ENCODE data around the gene GTPBP3.

GTPBP3 gene

GRCh38 chr19:17327654-17328516 is 9.5 kb upstream of the GTPBP3 start:
- Histone ChIP-seq H3K9ac (ENCODE audit: low read depth in 1 of 2, low read length in 2 of 2) (peak overlapping the region; percentile 32 to 56), H3K27ac (ENCODE audit: low read depth, low read length) (no peak overlapping the region), H3K4me1 (ENCODE audit: control insufficient read depth in 1 of 2, insufficient read depth in 2 of 2, low read length in 2 of 2) (peaks cover 0 to 14% of the 10 kb centered on the region in 2 donors), H3K27me3 (ENCODE audit: control insufficient read depth in 1 of 2, insufficient read depth in 2 of 2, low read length in 2 of 2) (peaks cover 19 to 25% of the 10 kb centered on the region in 2 donors), H3K9me3 (ENCODE audit: control insufficient read depth in 1 of 2, low read length in 2 of 2) (no peaks in the 10 kb centered on the region), H3K4me3 (ENCODE audit: low read depth in 1 of 2, low read length in 2 of 2) (peak overlapping the region; percentile 50 to 51), H3K36me3 (ENCODE audit: control insufficient read depth in 1 of 2, insufficient read depth in 2 of 2, low read length in 2 of 2) (no peaks in the 10 kb centered on the region)

DNA sequence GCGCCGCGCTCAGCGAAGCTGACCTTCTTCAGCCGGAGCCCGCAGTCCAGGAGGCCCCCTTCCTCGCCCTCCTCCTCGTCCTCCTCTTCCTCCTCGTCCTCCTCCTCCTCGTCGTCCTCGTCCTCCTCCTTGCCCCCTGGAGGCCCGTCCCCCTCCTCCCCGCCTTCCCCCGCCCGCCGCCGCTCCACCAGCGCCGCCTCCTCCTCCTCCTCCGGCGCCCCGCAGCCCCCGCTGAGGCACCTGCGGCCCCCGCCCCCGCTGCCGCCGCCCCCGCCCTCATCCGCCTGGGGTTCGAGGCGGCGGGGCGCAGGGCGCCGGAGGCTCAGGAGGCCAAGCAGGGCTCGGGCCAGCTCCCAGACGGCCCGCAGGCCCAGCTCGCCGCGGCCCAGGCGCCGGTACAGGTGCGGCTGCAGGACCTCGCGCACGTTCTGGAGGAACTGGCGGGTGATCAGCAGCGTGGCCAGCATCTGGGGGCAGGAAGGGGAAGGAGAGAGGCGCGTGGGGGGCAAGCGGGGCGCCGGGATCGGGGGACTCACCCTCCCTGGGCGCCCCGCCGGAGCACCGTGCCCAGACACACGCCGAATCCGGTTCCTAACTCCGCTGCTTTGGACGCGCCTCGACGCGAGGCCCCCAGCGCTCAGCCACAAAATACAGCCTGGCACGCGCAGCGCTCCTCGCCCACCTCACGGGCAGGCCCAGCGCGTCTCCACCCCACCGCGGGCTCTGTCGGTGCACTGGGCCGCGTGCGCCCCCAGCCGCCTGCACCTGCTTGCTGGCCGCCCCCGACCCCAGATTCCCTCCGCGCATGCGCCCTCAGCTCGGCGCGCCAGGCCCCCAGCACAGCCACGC is 8.6 kb upstream of the GTPBP3 start:
- H3K9ac ChIP-seq (ENCODE audit: low read depth in 1 of 2, low read length in 2 of 2), result peak overlapping the region; percentile 32 to 56
- no peak overlapping the region for H3K27ac ChIP-seq (ENCODE audit: low read depth, low read length)
- H3K9me3 ChIP-seq (ENCODE audit: control insufficient read depth in 1 of 2, low read length in 2 of 2), result no peaks in the 10 kb centered on the region
- peaks cover 19 to 25% of the 10 kb centered on the region in 2 donors for H3K27me3 ChIP-seq (ENCODE audit: control insufficient read depth in 1 of 2, insufficient read depth in 2 of 2, low read length in 2 of 2)
- H3K4me3 ChIP-seq (ENCODE audit: low read depth in 1 of 2, low read length in 2 of 2), result peak overlapping the region; percentile 50 to 51
- H3K36me3 ChIP-seq (ENCODE audit: control insufficient read depth in 1 of 2, insufficient read depth in 2 of 2, low read length in 2 of 2), result no peaks in the 10 kb centered on the region
- peaks cover under 1 to 15% of the 10 kb centered on the region in 2 donors for H3K4me1 ChIP-seq (ENCODE audit: control insufficient read depth in 1 of 2, insufficient read depth in 2 of 2, low read length in 2 of 2)

- peaks cover 5 to 21% of the 10 kb centered on the region in 2 donors for H3K4me1 ChIP-seq (ENCODE audit: control insufficient read depth in 1 of 2, insufficient read depth in 2 of 2, low read length in 2 of 2)
- no peak overlapping the region for H3K27ac ChIP-seq (ENCODE audit: low read depth, low read length)
- H3K36me3 ChIP-seq (ENCODE audit: control insufficient read depth in 1 of 2, insufficient read depth in 2 of 2, low read length in 2 of 2), result no peaks in the 10 kb centered on the region
- H3K27me3 ChIP-seq (ENCODE audit: control insufficient read depth in 1 of 2, insufficient read depth in 2 of 2, low read length in 2 of 2), result peaks cover 19 to 25% of the 10 kb centered on the region in 2 donors
- no peaks in the 10 kb centered on the region for H3K9me3 ChIP-seq (ENCODE audit: control insufficient read depth in 1 of 2, low read length in 2 of 2)
- H3K4me3 ChIP-seq (ENCODE audit: low read depth in 1 of 2, low read length in 2 of 2), result peak overlapping the region in 1 of 2 donors; percentile 36
- H3K9ac ChIP-seq (ENCODE audit: low read depth in 1 of 2, low read length in 2 of 2), result no peak overlapping the region
These were observed 7.7 kb upstream of the GTPBP3 start for GRCh38 chr19:17329366-17330261.

DNA sequence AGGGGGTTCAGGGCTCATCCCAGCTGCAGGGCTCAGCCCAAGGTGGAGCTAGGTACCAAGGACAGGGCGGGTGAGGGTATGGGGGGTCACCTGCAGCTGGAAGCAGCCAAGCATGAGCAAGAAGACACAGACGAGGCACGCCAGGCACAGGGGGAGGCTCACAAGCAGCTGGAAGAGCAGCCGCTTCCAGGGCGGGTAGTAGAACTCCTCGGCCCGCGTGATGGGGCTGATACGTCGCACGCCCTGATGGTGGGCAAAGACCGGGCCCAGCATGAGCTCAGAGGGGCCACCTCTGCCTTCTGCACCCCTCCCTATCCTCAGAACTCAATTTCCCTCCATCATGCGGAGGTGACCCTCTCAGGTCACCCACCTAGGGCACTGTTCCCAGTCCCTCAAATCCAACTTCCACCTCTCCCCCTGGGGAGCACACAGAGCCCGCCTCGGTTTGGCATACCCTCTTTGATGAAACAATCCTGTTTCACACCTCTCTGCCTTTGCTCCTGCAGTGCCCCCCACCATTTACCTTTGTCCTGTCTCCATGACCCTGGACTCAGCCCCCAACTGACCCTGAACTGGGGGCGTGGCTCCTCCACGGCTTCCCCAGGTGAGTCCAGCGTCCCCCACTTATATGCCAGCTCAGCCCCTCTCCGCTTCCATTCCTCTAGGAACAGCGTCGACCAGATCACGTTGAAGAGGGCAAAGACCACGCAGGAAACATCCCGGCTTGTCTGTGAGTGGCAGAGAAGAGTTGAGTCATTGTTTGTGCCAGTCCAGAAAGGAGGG is 6.9 kb upstream of the GTPBP3 start:
- Histone ChIP-seq H3K27me3 (ENCODE audit: control insufficient read depth in 1 of 2, insufficient read depth in 2 of 2, low read length in 2 of 2) (peaks cover 19 to 25% of the 10 kb centered on the region in 2 donors), H3K9me3 (ENCODE audit: control insufficient read depth in 1 of 2, low read length in 2 of 2) (no peaks in the 10 kb centered on the region), H3K9ac (ENCODE audit: low read depth in 1 of 2, low read length in 2 of 2) (no peak overlapping the region), H3K36me3 (ENCODE audit: control insufficient read depth in 1 of 2, insufficient read depth in 2 of 2, low read length in 2 of 2) (no peaks in the 10 kb centered on the region), H3K4me3 (ENCODE audit: low read depth in 1 of 2, low read length in 2 of 2) (no peak overlapping the region), H3K4me1 (ENCODE audit: control insufficient read depth in 1 of 2, insufficient read depth in 2 of 2, low read length in 2 of 2) (peaks cover 11 to 28% of the 10 kb centered on the region in 2 donors), H3K27ac (ENCODE audit: low read depth, low read length) (no peak overlapping the region)

- peaks cover 14 to 33% of the 10 kb centered on the region in 2 donors for H3K4me1 ChIP-seq (ENCODE audit: control insufficient read depth in 1 of 2, insufficient read depth in 2 of 2, low read length in 2 of 2)
- no peak overlapping the region for H3K27ac ChIP-seq (ENCODE audit: low read depth, low read length)
- peaks cover 19 to 25% of the 10 kb centered on the region in 2 donors for H3K27me3 ChIP-seq (ENCODE audit: control insufficient read depth in 1 of 2, insufficient read depth in 2 of 2, low read length in 2 of 2)
- no peaks in the 10 kb centered on the region for H3K9me3 ChIP-seq (ENCODE audit: control insufficient read depth in 1 of 2, low read length in 2 of 2)
- no peaks in the 10 kb centered on the region for H3K36me3 ChIP-seq (ENCODE audit: control insufficient read depth in 1 of 2, insufficient read depth in 2 of 2, low read length in 2 of 2)
- H3K4me3 ChIP-seq (ENCODE audit: low read depth in 1 of 2, low read length in 2 of 2), result no peak overlapping the region
- no peak overlapping the region for H3K9ac ChIP-seq (ENCODE audit: low read depth in 1 of 2, low read length in 2 of 2)
These were observed 6.3 kb upstream of the GTPBP3 start for GRCh38 chr19:17331045-17331558.

GRCh38 chr19:17332360-17332676 is 5.0 kb upstream of the GTPBP3 start:
- H3K4me3 ChIP-seq (ENCODE audit: low read depth in 1 of 2, low read length in 2 of 2), result no peak overlapping the region
- H3K36me3 ChIP-seq (ENCODE audit: control insufficient read depth in 1 of 2, insufficient read depth in 2 of 2, low read length in 2 of 2), result no peaks in the 10 kb centered on the region
- peaks cover 14 to 33% of the 10 kb centered on the region in 2 donors for H3K4me1 ChIP-seq (ENCODE audit: control insufficient read depth in 1 of 2, insufficient read depth in 2 of 2, low read length in 2 of 2)
- no peak overlapping the region for H3K27ac ChIP-seq (ENCODE audit: low read depth, low read length)
- H3K27me3 ChIP-seq (ENCODE audit: control insufficient read depth in 1 of 2, insufficient read depth in 2 of 2, low read length in 2 of 2), result peaks cover 19 to 25% of the 10 kb centered on the region in 2 donors
- H3K9ac ChIP-seq (ENCODE audit: low read depth in 1 of 2, low read length in 2 of 2), result no peak overlapping the region
- H3K9me3 ChIP-seq (ENCODE audit: control insufficient read depth in 1 of 2, low read length in 2 of 2), result no peaks in the 10 kb centered on the region

GRCh38 chr19:17332677-17333581 is 4.4 kb upstream of the GTPBP3 start:
- H3K36me3 ChIP-seq (ENCODE audit: control insufficient read depth in 1 of 2, insufficient read depth in 2 of 2, low read length in 2 of 2), result no peaks in the 10 kb centered on the region
- H3K9ac ChIP-seq (ENCODE audit: low read depth in 1 of 2, low read length in 2 of 2), result no peak overlapping the region
- peaks cover 19 to 25% of the 10 kb centered on the region in 2 donors for H3K27me3 ChIP-seq (ENCODE audit: control insufficient read depth in 1 of 2, insufficient read depth in 2 of 2, low read length in 2 of 2)
- H3K4me1 ChIP-seq (ENCODE audit: control insufficient read depth in 1 of 2, insufficient read depth in 2 of 2, low read length in 2 of 2), result peaks cover 16 to 38% of the 10 kb centered on the region in 2 donors
- H3K9me3 ChIP-seq (ENCODE audit: control insufficient read depth in 1 of 2, low read length in 2 of 2), result no peaks in the 10 kb centered on the region
- no peak overlapping the region for H3K4me3 ChIP-seq (ENCODE audit: low read depth in 1 of 2, low read length in 2 of 2)
- H3K27ac ChIP-seq (ENCODE audit: low read depth, low read length), result no peak overlapping the region

- Histone ChIP-seq H3K27me3 (ENCODE audit: control insufficient read depth in 1 of 2, insufficient read depth in 2 of 2, low read length in 2 of 2) (peaks cover 19 to 25% of the 10 kb centered on the region in 2 donors), H3K9me3 (ENCODE audit: control insufficient read depth in 1 of 2, low read length in 2 of 2) (no peaks in the 10 kb centered on the region), H3K4me1 (ENCODE audit: control insufficient read depth in 1 of 2, insufficient read depth in 2 of 2, low read length in 2 of 2) (peaks cover 20 to 45% of the 10 kb centered on the region in 2 donors), H3K27ac (ENCODE audit: low read depth, low read length) (no peak overlapping the region), H3K9ac (ENCODE audit: low read depth in 1 of 2, low read length in 2 of 2) (peak overlapping the region; percentile 43 to 72), H3K36me3 (ENCODE audit: control insufficient read depth in 1 of 2, insufficient read depth in 2 of 2, low read length in 2 of 2) (no peaks in the 10 kb centered on the region), H3K4me3 (ENCODE audit: low read depth in 1 of 2, low read length in 2 of 2) (peak overlapping the region; percentile 63 to 72)
These were observed 3.5 kb upstream of the GTPBP3 start for GRCh38 chr19:17333611-17334413.
